ENCODE results near the gene CACNA1B.
"Not testable (repeated sequence)": the region's sequence is repeated elsewhere in the genome, so short reads cannot be mapped to it uniquely, and the experiment has no call there.

CACNA1B gene

DNA sequence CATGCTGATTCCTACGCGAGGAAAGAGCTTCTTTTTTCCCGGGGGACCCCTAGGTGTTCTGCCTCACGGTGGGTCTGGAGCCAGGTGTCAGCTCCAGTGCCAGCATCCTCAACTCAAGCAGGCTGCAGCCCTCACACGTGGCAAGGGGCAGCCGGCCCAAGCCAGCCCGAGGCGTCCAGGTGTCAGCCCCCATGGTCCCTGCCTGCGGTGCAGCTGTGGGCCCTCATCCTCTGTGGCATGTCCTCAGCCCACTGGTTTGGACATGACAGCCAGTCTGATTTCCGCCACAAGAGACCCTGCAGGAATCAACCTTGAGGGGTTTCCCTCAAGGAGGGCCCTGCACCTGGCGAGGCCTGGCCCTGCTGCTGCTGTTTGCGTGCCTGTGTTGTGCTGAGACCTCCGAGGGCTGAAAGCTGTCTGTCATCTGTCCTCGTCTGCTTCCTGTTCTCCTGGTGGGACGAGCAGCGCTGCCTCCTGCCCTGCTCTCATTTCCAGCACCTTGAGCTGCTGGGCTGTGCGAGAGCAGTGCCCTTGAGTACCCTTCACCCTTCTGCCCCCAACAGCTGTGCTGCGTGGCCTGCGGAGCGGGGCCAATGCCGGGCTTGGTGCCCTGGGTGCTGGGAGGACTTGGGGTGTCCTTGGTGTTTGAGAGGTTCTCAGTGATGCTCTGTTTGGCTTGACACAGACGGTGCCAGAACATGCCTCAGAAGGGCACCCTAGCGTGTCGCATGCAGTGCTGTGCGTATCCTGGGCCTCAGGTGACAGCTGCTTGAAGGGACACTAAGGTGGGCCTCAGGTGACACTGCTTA, 137.6 kb downstream of the CACNA1B start:
- no peak for DNase-seq (ENCODE audit: low spot score)

DNA sequence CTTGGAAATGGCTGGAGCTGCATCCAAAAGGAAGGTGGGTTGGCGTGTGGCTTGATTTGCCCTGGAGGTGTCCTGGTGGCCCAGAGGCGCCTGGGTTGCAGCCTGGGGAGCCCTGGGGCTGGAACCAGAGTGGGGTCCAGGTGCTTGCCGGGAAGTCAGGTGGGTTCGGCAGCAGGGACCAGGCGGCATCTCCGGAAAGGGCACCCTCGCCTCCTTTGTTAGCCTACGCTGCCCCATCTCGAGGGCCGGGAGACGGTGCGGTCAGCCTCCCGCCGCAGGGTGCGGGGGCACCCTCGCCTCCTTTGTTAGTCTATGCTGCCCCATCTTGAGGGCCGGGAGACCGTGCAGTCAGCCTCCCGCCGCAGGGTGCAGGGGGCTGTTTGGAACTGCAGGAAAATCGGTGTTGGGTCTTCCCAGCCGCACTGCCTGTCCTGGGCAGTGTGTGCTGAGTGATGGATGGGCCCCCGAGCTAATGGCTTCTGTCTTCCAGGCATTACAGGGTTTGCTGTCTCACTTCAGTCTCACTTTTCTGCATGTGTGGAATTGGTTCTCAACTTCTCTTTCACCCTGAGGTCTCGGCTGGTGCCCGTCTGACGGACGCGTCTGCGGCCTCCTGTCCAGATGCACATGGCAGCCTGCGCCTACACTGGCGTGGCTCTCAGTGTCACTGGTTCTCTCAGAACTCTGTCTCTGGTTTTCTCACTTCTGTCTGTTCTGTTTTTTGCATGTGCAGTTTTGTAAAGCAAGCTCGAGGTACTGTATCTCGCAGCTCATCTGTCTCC, 139.0 kb downstream of the CACNA1B start:
- DNase-seq (ENCODE audit: low spot score) = no peak

DNA sequence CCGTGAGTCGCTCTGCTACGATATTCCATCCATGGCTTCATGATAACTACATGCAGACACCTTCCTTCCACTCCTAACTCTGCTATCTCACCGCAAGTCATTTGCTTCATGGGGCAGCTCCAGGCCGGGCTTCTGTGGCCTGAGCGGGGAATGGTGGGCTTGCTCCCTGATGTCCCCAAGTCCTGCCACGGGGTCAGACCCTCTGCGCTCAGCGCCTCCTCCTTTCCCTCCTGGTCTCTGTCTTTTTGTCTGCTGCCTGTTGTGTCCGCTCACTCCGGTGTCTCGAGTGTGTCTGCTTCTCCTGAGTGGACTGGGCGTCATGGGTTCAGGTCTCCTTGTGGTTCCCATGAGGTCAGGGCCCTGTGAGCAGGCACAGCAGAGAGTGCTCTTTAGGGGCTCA, 139.6 kb downstream of the CACNA1B start:
- DNase-seq (ENCODE audit: low spot score) = no peak

DNA sequence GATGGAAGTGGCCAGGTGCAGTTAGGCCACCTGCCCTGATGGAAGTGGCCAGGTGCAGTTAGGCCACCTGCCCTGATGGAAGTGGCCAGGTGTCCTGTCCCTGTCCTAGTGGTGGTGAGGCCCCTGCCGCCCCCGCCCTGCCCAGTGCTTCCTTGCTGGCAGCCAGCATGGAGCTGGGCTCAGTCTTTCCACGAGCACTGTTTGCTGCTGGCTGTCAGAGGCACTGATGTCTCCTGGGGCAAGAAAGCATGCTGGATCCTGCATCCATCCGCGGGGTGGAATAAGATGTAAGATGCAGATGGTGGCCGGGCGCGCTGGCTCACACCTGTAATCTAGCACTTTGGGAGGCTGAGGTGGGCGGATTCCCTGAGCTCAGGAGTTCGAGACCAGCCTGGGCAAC, 141.9 kb downstream of the CACNA1B start:
- not testable (repeated sequence) for DNase-seq (ENCODE audit: low spot score)

GRCh38 chr9:138020120-138020794, 142.7 kb downstream of the CACNA1B start:
- no peak for DNase-seq (ENCODE audit: low spot score)

DNA sequence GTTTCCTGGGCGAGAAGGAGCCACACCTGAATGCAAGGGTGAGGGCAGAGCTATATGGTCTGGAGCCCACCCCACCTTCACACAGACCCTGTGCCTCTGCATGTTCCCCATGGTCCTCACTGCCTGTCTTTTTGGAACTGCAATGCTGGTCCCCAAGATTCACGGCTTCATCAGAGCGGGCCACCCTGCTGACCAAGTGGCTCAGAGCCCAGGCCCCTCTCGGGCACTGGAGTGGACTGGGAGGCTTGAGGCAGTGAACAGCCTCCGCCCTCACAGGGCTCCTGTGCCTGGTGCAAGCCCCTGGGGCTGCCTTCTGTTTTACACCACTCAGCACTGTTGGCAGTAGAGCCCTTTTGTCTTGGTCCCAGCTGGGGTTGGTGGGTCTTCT, 143.2 kb downstream of the CACNA1B start:
- DNase-seq (ENCODE audit: low spot score) = no peak

GRCh38 chr9:138021251-138022056, 143.9 kb downstream of the CACNA1B start:
- no peak for DNase-seq (ENCODE audit: low spot score)

GRCh38 chr9:138022121-138022741, 144.6 kb downstream of the CACNA1B start:
- no peak for DNase-seq (ENCODE audit: low spot score)

DNA sequence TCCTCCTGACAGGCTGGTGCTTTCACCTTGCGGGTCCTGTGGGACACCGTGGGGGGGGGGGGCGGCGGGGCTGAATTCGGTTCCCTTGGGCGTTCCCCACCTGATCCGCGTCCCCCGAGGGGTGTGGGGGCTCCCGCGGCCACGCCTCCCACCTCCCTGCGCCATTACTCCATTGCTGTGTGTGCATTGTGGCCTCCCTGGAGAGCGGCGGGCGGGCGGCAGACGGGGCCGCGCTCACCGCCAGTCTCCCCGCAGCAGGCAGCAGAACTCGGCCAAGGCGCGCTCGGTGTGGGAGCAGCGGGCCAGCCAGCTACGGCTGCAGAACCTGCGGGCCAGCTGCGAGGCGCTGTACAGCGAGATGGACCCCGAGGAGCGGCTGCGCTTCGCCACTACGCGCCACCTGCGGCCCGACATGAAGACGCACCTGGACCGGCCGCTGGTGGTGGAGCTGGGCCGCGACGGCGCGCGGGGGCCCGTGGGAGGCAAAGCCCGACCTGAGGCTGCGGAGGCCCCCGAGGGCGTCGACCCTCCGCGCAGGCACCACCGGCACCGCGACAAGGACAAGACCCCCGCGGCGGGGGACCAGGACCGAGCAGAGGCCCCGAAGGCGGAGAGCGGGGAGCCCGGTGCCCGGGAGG, 145.3 kb downstream of the CACNA1B start:
- DNase-seq (ENCODE audit: low spot score) = no peak

- DNase-seq (ENCODE audit: low spot score) = no peak
These were observed 146.0 kb downstream of the CACNA1B start for GRCh38 chr9:138023394-138024124.

- DNase-seq (ENCODE audit: low spot score) = no peak
These were observed 146.5 kb downstream of the CACNA1B start for GRCh38 chr9:138024131-138024530.

DNA sequence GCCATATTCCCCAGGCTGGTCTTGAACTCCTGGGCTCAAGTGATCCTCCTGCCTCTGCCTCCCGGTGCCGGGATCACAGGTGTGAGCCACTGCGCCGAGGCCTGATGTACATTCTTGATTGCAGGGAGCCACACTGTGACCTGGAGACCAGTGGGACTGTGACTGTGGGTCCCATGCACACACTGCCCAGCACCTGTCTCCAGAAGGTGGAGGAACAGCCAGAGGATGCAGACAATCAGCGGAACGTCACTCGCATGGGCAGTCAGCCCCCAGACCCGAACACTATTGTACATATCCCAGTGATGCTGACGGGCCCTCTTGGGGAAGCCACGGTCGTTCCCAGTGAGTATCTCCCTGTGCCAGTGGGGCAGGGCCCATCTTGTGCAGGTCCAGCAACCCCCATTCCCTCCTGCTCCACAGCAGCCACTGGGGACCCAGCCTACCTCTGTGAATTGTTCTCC, 147.3 kb downstream of the CACNA1B start:
- DNase-seq (ENCODE audit: low spot score) = no peak

GRCh38 chr9:138025417-138025816, 147.8 kb downstream of the CACNA1B start:
- no peak for DNase-seq (ENCODE audit: low spot score)

DNA sequence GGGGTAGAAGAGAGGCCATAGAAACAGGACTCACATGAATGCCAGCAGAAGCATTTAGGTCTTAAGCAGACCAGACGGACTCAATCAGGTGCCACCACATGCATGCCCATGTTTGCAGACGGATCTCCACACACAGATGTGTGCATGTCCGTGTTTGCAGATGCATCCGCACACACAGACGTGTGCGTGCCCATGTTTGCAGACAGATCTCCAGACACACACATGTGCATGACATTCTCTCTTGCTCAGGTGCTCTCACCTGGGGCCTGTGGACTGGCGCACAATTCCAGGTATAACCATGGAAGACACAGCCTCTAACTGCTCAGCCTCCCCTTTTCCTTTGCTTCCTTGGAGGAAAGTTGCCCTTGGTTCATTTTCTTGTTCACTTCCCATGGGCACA, 148.3 kb downstream of the CACNA1B start:
- no peak for DNase-seq (ENCODE audit: low spot score)

GRCh38 chr9:138028596-138028995, 151.0 kb downstream of the CACNA1B start:
- peak; percentile 29 for DNase-seq (ENCODE audit: low spot score)

DNA sequence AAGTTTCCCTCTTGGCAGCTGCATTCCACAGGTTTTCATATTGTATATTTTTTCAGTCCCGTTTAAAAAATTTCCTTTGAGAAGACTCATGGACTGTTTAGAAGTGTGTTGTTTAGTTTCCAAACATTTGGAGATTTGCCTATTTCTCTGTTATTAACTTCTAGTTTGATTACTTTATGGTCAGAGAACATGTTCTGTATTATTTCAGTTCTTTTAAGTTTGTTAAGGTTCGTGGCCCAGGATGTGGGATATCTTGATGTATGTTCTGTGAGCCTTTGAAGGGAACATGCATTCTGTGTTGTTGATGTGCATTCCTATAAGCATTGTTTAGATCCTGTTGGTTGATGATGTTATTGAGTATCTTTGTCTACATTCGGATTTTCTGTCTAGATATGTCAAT, 153.6 kb downstream of the CACNA1B start:
- no peak for DNase-seq (ENCODE audit: low spot score)

- DNase-seq (ENCODE audit: low spot score) = no peak
These were observed 156.4 kb downstream of the CACNA1B start for GRCh38 chr9:138033950-138034349.

- no peak for DNase-seq (ENCODE audit: low spot score)
These were observed 159.6 kb downstream of the CACNA1B start for GRCh38 chr9:138037140-138037539.

GRCh38 chr9:138038244-138038671, 160.7 kb downstream of the CACNA1B start:
- DNase-seq (ENCODE audit: low spot score) = no peak

All from RKO (cell line).